Activated T-cell treated with anti-CD3 and anti-CD28 coated beads for 1 hour (primary cell): ENCODE measurements around the gene CLCF1.
A peak's percentile ranks its signal among the peaks of the same experiment; 100 is the strongest.
"Not testable (repeated sequence)": the region's sequence is repeated elsewhere in the genome, so short reads cannot be mapped to it uniquely, and the experiment has no call there.

Experiments used
- DNase-seq: peaks from one replicate; pipeline ENCODE4 v3.0.0-alpha.2; 2020; ENCODE audit warnings: low read depth

Gene CLCF1

DNA sequence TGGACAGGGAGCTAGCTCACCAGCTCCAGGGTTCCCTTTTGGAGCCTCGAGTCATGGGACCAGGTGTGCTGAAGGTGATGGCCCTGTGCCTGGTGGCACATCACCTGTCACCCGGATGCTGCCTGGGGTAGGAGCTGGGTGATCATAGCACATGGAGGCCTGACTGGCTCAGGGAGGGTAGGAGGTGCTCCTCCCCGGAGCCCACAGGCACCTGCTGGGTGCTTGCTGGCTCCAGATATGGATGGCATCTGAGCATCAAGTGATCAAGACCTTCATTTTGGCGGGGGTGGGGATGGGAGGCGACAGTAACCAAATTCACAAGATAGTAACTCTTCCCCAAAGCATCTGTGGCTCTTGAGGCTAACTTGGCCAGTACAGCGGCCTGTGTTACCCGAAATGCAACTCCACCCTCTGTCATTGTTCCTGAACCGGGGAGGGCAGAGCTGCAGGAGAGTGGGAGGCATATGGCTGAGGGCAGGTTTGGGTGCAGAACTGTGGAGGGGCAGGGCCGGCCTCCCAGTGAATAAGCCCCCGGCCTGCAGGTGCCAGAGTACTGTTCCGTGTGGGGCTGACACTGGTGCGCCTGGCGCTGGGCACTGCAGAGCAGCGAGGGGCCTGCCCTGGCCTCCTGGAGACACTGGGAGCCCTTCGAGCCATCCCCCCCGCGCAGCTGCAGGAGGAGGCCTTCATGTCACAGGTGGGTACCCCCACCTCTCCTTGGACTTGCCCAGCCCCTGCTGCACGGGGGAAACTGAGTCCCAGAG is 35.2 kb upstream of the CLCF1 start:
- DNase-seq = no peak

DNA sequence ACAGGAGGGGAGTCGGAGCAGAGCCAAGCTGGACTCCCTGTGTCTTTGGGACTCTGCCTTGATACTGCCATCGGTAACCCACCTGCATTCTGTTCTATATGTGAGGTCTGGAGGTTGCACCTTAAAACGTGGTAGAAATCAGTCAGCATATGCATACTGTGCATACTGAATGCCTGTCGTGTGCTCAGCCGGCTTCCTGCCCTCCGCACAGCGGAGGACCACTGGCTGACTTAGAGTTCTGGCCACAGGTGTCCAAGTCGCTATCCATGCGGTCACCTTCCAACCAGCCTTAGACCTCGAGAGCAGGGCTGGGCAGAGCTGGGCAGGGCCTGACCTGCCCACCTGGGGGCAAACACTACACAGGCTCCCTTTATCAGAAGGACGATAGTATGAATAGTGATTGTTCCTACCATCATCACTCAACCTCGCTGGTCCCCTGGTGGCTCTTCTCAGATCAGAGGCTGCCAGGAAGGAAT is 34.3 kb upstream of the CLCF1 start:
- no peak for DNase-seq

DNA sequence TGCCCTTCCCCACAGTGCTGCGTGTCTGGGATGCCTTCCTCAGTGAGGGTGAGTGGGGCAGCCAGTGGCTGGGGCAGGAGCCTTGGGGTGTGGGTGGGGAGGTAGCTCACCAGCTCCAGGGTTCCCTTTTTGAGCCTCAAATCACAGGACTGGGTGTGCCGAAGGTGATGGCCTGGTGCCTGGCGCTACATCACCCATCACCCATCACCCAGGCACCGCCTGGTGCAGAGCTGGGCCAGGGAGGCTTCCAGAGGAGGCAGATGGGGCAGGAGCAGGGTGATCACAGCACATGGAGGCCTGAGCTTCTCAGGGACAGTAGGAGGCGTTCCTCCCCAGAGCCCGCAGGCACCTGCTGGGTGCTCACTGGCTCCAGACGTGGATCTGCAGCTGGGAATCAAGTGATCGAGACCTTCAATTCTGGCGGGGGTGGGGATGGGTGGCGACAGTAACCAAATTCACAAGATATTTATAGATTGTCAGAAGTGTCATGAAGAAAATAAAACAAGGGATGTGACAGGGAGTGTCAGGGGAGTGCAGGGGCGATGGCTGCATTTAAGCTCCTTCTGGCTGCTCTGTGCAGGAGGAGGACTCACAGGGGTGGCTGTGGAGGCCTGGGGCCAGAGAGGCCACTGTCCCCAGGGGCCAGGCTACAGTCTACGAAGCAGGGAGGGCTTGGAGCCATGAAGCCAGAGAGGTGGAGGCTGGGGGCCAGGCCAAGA is 33.7 kb upstream of the CLCF1 start:
- no peak for DNase-seq

DNA sequence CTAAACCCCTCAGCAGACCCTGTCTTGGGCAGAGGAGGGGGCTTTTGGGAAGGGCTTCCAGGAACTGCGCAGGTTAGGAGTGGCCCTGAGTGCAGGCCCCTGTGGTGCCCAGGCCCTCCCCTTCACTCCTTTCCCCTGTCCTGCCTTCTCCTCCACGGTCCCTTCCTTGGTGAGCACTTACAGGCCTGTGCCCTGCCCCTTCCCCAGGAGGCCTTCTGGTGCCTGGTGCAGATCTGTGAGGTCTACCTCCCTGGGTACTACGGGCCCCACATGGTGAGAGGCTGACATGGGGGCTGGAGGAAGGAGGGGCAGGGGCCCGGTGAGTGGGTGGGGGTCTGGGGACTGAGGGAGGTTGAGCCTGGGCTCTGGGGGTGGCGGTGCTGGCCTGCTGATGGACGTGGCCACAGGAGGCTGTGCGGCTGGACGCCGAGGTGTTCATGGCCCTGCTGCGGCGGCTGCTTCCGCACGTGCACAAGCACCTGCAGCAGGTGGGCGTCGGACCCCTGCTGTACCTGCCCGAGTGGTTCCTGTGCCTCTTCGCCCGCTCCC is 33.1 kb upstream of the CLCF1 start:
- no peak for DNase-seq

DNA sequence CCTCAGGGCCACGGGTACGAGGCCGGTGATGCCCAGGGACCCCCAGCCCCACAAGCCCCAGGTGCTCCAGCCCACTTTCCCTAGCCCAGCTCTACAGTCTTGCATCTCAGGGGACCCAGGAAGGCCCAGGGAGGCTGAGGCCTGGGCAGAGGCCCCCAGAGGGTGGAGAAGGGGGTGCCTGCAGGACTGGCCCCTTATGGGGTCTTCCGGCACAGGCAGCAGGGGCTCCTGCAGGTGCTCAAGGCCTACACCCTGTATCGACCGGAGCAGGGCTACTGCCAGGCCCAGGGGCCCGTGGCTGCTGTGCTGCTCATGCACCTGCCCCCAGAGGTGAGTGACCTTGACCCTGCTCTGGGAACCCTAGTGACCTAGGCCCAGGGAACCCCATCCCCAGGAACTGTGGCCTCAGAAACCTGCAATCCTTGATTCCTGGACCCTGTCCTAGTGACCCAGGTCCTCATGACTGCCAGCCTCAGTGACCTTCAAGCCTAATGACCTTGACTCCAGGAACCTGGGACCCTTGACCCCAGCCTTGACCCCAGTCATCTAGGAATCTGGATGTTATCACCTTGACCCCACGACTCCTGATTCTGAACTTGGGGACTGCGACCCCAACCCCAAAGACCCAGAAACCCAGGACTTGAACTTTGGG is 32.4 kb upstream of the CLCF1 start:
- DNase-seq = no peak

DNA sequence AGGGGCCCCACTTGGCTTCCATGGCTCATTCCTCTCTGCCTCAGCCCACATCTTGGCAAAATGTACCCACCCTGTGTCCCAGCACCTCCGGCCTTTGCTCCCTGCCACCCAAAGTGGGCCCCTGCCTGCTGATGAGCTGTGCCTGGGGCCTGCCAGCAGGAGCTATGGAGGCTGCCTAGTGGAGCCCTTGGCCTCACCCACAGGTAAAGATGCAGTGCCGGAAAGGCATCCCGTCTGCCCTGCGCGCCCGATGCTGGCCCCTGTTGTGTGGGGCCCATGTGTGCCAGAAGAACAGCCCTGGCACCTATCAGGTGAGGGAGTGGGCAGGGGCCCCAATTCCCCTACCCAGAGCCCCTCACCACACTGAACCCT is 31.8 kb upstream of the CLCF1 start:
- no peak for DNase-seq

DNA sequence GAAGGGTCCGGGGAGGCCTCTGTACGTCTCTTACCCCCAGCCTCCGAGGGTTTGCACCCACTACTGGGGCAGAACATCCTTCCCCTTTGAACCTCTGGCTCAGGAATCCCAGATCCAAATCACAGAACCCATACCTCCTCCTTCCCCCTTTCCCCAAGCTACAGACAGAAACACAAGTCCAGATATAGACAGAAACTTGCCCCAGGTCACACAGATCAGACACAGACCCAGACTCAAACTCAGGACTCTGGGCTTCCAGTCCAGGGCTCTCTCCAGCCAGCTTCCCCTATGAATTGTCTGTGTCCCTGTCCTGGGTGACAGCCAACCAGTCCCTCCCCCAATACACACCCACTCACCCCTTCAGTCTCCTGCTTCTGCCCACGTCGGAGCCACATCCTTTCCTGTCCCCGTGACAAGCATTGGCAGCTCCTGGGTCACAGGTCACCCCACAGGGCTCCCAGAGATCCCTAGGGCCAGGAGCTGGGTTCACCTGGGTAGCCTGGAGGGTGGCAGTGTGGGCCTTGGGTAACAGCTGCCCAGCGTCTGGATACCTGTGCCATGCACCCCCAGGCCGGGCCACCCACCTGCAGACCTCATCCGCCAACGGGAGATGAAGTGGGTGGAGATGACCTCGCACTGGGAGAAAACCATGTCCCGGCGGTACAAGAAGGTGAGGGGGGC is 31.3 kb upstream of the CLCF1 start:
- DNase-seq = no peak

DNA sequence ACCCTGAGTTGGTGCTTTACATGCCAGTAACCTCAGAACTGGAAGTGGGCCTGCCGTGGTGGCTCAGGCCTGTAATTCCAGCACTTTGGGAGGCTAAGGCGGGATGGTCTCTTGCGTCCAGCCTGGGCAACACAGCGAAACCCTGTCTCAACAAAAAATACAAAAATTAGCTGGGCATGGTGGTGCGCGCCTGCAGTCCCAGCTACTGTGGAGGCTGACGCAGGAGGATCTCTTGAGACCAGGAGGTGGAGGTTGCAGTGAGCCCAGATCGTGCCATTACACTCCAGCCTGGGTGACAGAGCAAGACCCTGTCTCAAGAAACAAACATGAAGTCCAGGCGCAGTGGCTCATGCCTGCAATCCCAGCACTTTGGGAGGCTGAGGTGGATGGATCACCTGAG is 29.7 kb upstream of the CLCF1 start:
- not testable (repeated sequence) for DNase-seq

DNA sequence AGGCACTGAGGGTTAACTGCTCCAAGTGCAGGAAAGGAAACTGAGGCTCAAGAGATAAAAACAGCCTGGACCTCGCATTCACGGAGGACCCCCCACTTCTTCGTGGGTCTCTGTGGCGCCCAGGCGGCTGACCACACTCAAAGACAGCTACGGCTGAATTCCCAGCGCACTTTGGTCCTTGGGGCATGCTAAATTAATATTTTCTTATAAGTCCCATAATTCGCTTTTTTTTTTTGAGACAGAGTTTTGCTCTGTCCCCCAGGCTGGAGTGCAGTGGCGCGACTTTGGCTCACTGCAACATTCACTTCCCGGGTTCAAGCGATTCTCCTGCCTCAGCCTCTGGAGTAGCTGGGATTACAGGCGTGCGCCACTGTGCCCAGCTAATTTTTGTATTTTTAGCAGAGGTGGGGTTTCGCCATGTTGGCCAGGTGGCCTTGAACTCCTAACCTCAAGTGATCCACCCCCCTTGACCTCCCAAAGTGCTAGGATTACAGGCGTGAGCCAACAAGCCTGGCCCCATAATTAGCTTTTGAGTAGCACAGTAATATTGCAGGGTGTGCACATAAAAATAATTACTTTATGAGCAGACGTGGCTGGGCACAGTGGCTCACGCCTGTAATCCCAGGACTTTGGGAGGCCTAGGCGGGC is 28.9 kb upstream of the CLCF1 start:
- DNase-seq = not testable (repeated sequence)

DNA sequence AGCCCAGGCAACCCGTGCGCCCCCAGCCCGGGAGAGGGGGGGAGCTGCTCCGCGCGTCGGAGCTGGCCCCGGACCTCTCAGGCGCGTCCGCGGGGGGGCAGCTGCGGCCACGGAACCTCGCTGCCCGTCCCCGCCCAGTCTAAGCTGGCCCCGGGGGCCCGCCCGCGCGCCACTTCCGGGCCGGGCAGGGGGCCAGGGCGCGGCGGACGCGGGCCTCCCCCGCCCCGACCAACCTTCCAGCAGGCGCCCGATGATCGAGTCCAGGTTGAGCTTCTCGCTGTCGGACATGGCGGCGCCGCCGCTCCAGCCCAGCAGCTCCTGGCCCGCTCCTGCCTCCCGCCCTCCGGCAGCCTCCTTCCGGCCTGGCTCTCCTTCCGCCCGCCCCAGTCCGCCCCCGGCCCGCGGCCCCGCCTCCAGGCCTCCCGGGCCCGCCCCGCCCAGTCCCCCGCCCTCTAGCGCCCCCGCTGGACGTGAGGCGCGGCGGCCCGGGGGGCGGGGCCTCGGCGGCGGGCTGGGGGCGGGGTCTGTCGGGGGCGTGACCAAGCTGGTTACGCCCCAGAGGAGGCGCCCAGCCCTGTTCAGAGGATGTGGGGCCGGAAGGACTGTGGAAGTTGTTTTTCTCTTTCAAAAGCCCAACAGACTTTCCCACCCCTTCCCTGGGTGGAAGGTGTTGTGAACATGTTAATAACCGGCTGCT is 28.2 kb upstream of the CLCF1 start, which contains the start of gene PPP1CA:
PPP1CA (minus strand) TSS at position 364 of the 697 bp plus-strand sequence; CDS start at position 288, 76 bp downstream.
- DNase-seq = peak; percentile 90

DNA sequence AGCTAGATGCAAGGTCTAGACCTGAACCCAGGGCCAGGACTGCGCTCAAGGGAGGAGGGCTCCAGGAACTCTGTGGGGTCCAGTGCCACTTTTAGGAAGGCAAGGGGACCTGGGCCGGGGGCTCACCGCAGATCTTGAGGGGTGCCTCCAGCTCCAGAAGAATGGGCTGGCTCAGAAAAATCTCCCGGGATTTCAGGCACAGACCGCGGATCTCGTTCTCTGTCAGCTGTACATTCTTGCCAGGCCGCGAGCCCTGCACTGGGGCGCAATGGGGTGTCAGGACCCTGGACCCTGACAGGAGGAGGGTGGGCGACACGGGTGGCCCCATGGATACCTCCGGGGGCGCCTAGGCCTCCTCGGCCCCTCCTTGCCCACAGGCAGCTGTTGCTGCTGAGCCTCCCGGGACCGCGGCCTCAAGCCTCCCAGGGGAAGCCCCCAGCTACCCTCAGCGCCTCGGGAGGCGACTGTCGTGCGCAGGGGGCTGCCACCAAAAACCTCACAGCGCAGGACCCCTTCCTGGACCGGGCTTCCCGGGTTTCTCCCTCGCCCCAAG is 27.6 kb upstream of the CLCF1 start:
- no peak for DNase-seq

DNA sequence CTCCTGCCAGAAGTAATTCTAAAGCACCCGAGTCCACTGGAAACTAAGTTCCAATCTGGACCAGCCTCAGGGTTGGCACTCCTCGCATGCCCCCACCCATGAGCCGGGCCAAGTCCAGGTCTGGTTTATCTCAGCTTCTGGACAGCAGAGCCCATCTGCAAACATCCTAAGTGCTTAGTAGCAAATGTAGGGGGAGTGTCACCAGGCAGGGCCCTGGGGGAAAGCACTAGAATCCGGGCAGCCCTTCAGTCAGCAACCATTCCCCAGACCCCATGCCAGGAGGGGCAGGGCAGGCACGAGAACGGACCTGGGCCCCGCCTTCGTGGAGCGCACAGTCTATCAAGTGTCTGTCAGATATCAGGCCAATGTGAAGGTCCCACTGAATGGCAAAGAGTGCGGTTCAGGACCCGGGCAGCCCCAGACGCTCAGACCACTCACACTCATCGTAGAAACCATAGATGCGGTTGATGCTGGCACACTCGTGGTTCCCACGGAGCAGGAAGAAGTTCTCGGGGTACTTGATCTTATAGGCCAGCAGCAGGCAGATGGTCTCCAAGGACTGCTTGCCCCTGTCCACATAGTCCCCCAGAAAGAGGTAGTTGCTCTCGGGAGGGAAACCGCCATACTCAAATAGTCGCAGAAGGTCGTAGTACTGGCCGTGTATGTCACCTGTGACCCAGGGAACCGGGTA is 27.0 kb upstream of the CLCF1 start:
- no peak for DNase-seq

DNA sequence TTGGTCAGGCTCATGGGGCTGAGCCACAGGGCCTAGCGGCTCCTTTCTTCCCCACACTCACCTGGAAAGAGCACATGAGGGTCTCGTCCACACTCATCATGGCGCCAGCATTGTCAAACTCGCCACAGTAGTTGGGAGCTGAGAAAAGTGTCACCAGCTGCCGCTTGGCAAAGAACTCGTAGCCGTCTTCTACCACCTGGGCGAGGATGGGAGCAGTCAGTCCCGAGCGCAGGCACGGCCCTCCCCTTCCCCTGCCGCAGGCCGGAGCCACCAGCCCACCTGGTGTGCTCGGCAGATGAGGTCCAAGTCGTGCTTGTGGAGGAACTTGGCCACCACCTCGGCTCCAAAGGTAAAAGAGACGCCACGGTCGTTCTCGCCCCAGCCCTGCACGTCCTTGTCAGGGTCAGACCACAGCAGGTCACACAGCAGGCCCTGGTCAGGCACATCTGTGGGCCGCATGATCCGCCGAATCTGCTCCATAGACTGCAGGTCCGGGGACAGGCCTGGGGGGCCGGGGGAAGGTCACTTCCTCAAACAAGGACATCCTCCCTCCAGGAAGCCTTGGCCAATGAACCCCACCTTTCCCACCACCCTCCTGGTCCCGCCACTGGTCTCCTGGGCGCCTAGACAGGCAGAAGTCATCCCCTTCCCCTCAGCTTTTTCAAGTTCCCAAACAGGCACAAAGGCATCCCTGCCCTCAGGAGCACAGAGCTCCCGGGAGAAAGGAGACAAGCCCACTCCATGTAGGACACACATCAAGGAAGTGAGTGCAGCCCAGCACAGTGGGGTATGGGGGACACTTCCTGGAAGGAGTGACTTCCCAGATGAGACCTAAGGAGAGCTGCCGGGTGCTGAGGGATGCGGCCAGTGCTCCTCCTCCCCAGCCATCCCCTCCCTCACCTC is 25.5 kb upstream of the CLCF1 start:
- DNase-seq = no peak

DNA sequence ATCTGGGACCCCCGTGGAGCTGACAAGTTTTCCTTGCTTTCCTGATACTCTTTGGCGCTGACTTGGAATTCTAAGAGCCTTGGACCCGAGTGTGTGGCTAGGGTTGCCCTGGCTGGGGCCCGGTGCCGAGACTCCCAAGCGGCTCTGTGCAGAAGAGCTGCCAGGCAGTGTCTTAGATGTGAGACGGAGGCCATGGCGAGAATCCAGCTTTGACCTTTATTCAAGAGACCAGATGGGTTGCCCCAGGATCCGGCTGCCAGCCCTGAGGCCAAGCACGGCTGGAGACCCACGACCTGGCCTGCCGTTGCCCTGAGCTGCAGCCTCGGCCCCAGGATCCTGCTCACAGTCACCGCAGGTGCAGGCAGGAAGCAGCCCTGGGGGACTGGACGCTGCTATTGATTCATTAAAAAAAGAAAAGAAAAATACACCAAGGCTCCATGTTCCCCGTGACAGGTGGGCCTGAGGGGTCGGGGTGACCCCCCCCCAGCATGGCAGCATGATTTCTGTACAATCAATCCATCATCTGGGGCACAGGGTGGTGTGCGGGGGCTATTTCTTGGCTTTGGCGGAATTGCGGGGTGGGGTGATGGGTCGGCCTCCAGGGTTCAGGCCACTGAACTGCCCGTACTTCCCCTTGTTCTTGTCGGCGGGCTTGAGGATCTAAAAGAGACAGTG is 24.7 kb upstream of the CLCF1 start:
- DNase-seq = no peak

DNA sequence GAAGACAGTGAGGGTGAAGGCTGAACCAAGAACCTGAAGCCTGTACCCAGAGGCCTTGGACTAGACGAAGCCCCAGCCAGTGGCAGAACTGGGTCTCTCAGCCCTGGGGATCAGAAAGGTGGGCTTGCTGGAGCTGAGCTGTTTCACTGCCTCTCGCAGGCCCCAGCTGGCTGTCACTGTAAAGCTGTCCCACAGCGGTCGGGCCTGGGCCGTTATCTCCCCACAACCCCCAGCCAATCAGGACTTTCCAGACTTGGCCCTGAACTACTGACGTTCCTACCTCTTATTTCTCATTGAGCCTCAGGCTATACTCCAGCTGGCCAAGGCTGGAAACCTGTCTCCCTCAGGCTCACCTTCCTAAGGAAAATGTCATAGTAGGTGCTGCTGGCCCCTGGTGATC is 24.1 kb upstream of the CLCF1 start:
- DNase-seq = no peak

DNA sequence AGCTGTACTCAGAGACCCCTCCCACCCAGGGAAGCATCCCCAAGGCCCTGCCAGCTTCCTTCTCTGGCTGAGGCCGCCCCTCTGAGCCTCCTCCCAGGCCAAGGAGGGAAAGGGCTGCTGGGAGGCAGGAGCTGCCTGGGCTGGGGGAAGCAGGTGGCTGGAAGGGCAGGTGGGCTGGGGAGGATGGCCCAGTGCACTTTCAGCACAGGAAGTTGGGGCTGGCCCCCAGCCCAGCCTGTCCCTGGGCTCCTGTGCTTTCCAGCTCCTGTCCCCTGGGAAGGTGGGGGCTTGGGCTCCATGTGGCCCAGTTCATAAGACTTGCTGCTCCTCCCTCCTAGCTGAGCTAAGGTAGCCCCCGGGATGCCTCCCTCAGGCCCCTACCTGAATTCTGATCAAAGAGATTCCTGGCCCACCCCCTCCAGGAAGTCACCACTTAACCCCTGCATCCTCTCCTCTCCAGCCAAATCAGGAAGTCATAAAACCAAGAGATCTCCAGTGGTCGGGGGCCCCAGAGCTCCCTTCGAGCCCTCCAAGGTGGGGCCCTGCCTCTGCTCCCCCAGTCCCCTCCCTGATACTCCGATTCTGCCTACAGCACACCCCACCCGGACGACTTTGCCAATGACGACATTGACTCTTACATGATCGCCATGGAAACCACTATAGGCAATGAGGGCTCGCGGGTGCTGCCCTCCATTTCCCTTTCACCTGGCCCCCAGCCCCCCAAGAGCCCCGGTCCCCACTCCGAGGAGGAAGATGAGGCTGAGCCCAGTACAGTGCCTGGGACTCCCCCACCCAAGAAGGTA is 23.4 kb upstream of the CLCF1 start:
- no peak for DNase-seq

DNA sequence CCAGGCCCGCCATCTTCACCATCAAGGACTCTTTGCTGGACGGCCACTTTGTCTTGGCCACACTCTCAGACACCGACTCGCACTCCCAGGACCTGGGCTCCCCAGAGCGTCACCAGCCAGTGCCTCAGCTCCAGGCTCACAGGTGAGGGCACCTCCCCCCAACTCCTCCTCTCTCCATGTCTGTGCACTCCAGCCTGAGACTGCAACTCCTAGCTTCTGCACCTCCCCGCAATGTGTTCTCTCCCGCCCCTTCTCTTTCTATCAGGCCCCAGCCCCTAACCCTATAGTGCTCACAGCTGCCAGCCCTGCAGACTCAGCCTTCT is 22.8 kb upstream of the CLCF1 start:
- no peak for DNase-seq
